Stimulated activated naive B cell treated with anti-CD40 and anti-IgM and Interleukin-4, amounts not matched to agents 10 μg/mL and 1 μg/mL and 100 μg/mL, for 72 hours (primary cell): ENCODE measurements around the gene NDUFA8.

Experiments used
- ATAC-seq, 2 donors: fragments of 150-1000 bp; cut with Tn5 transposase; replicated peaks; 2 replicates each; pipeline ENCODE4 v1.10.0; 2021; ENCODE audit warnings: moderate library complexity in 1 of 2
- DNase-seq: peaks from one replicate; pipeline ENCODE4 v3.0.0; 2021
- H3K27ac Mint-ChIP-seq: one replicate; pipeline ENCODE4 v1.8.0; 2022; ENCODE audit warnings: mild to moderate bottlenecking, mixed read lengths
- H3K27me3 Mint-ChIP-seq, 2 donors: one replicate each; pipeline ENCODE4 v1.8.0; 2022; ENCODE audit warnings: mixed read lengths in 2 of 2
- H3K36me3 Mint-ChIP-seq, 2 donors: one replicate each; pipeline ENCODE4 v1.8.0; 2022; ENCODE audit warnings: mixed read lengths in 2 of 2, mild to moderate bottlenecking in 1 of 2
- H3K4me1 Mint-ChIP-seq, 2 donors: one replicate each; pipeline ENCODE4 v1.8.0; 2022; ENCODE audit warnings: mixed read lengths in 2 of 2, mild to moderate bottlenecking in 1 of 2
- H3K4me3 Mint-ChIP-seq, 2 donors: one replicate each; pipeline ENCODE4 v1.8.0; 2022; ENCODE audit warnings: mild to moderate bottlenecking in 2 of 2, mixed read lengths in 2 of 2, moderate library complexity in 1 of 2
- H3K9me3 Mint-ChIP-seq, 2 donors: one replicate each; pipeline ENCODE4 v1.8.0; 2022; ENCODE audit warnings: mixed read lengths in 2 of 2, mild to moderate bottlenecking in 1 of 2

Gene NDUFA8

GRCh38 chr9:122138560-122139268, 20.9 kb downstream of the NDUFA8 start:
- H3K4me1 Mint-ChIP-seq = no peaks in the 10 kb centered on the region
- peaks cover 11 to 22% of the 10 kb centered on the region in 2 donors for H3K36me3 Mint-ChIP-seq
- no peak for DNase-seq
- no peak for ATAC-seq
- no peaks in the 10 kb centered on the region for H3K27me3 Mint-ChIP-seq
- no peak overlapping the region for H3K4me3 Mint-ChIP-seq
- H3K9me3 Mint-ChIP-seq = no peaks in the 10 kb centered on the region
- H3K27ac Mint-ChIP-seq = no peak overlapping the region

GRCh38 chr9:122135529-122135859, 24.1 kb downstream of the NDUFA8 start:
- Mint-ChIP-seq H3K9me3 (no peaks in the 10 kb centered on the region), H3K4me1 (no peaks in the 10 kb centered on the region), H3K36me3 (no peaks in the 10 kb centered on the region), H3K27me3 (peaks cover 20% of the 10 kb centered on the region in 2 donors), H3K27ac (no peak overlapping the region), H3K4me3 (no peak overlapping the region)
- ATAC-seq (no peak), DNase-seq (no peak)

GRCh38 chr9:122134822-122135528, 24.6 kb downstream of the NDUFA8 start:
- Mint-ChIP-seq H3K27ac (no peak overlapping the region), H3K4me1 (no peaks in the 10 kb centered on the region), H3K4me3 (no peak overlapping the region), H3K36me3 (no peaks in the 10 kb centered on the region), H3K27me3 (peaks cover 20 to 22% of the 10 kb centered on the region in 2 donors), H3K9me3 (no peaks in the 10 kb centered on the region)
- DNase-seq (no peak), ATAC-seq (no peak)

- Mint-ChIP-seq H3K27ac (no peak overlapping the region), H3K4me3 (no peak overlapping the region), H3K4me1 (no peaks in the 10 kb centered on the region), H3K36me3 (no peaks in the 10 kb centered on the region), H3K9me3 (no peaks in the 10 kb centered on the region), H3K27me3 (peaks cover 29 to 30% of the 10 kb centered on the region in 2 donors)
- ATAC-seq = no peak
- DNase-seq = no peak
These were observed 25.5 kb downstream of the NDUFA8 start for GRCh38 chr9:122133984-122134535.

- Mint-ChIP-seq H3K4me3 (no peak overlapping the region), H3K27ac (no peak overlapping the region), H3K36me3 (no peaks in the 10 kb centered on the region), H3K4me1 (no peaks in the 10 kb centered on the region), H3K27me3 (peaks cover 30% of the 10 kb centered on the region in 2 donors), H3K9me3 (no peaks in the 10 kb centered on the region)
- ATAC-seq = no peak
- no peak for DNase-seq
These were observed 26.2 kb downstream of the NDUFA8 start for GRCh38 chr9:122133263-122133983.

- DNase-seq = no peak
- Mint-ChIP-seq H3K4me3 (no peak overlapping the region), H3K36me3 (no peaks in the 10 kb centered on the region), H3K27ac (no peak overlapping the region), H3K27me3 (peaks cover 35% of the 10 kb centered on the region in 2 donors), H3K9me3 (no peaks in the 10 kb centered on the region), H3K4me1 (no peaks in the 10 kb centered on the region)
- ATAC-seq = no peak
These were observed 27.0 kb downstream of the NDUFA8 start for GRCh38 chr9:122132539-122132938.

- Mint-ChIP-seq H3K36me3 (no peaks in the 10 kb centered on the region), H3K27ac (no peak overlapping the region), H3K27me3 (peaks cover 43% of the 10 kb centered on the region in 2 donors), H3K4me3 (no peak overlapping the region), H3K4me1 (peaks cover under 1 to 3% of the 10 kb centered on the region in 2 donors), H3K9me3 (no peaks in the 10 kb centered on the region)
- ATAC-seq (no peak), DNase-seq (no peak)
These were observed 28.1 kb downstream of the NDUFA8 start for GRCh38 chr9:122131401-122132001.

- no peak overlapping the region for H3K4me3 Mint-ChIP-seq
- DNase-seq (no peak), ATAC-seq (no peak)
- peaks cover 50% of the 10 kb centered on the region in 2 donors for H3K27me3 Mint-ChIP-seq
- H3K4me1 Mint-ChIP-seq = peaks cover 7 to 9% of the 10 kb centered on the region in 2 donors
- no peaks in the 10 kb centered on the region for H3K36me3 Mint-ChIP-seq
- H3K27ac Mint-ChIP-seq = no peak overlapping the region
- H3K9me3 Mint-ChIP-seq = no peaks in the 10 kb centered on the region
These were observed 28.7 kb downstream of the NDUFA8 start for GRCh38 chr9:122130837-122131236.

GRCh38 chr9:122129969-122130368, 29.6 kb downstream of the NDUFA8 start:
- DNase-seq (no peak), ATAC-seq (no peak)
- Mint-ChIP-seq H3K36me3 (no peaks in the 10 kb centered on the region), H3K27ac (no peak overlapping the region), H3K27me3 (peaks cover 58 to 59% of the 10 kb centered on the region in 2 donors), H3K9me3 (no peaks in the 10 kb centered on the region), H3K4me3 (no peak overlapping the region), H3K4me1 (peaks cover 10 to 16% of the 10 kb centered on the region in 2 donors)

GRCh38 chr9:122128969-122129343, 30.6 kb downstream of the NDUFA8 start:
- Mint-ChIP-seq H3K4me1 (peaks cover 11 to 18% of the 10 kb centered on the region in 2 donors), H3K4me3 (no peak overlapping the region), H3K27ac (no peak overlapping the region), H3K9me3 (no peaks in the 10 kb centered on the region), H3K36me3 (no peaks in the 10 kb centered on the region), H3K27me3 (peaks cover 68 to 69% of the 10 kb centered on the region in 2 donors)
- no peak for ATAC-seq
- DNase-seq = no peak

GRCh38 chr9:122128007-122128968, 31.3 kb downstream of the NDUFA8 start:
- H3K4me3 Mint-ChIP-seq = no peak overlapping the region
- peaks cover 71% of the 10 kb centered on the region in 2 donors for H3K27me3 Mint-ChIP-seq

GRCh38 chr9:122127396-122127798, 32.2 kb downstream of the NDUFA8 start:
- ATAC-seq (no peak), DNase-seq (no peak)
- Mint-ChIP-seq H3K27ac (no peak overlapping the region), H3K27me3 (peaks cover 69 to 72% of the 10 kb centered on the region in 2 donors), H3K36me3 (no peaks in the 10 kb centered on the region), H3K4me1 (peaks cover 11 to 29% of the 10 kb centered on the region in 2 donors), H3K9me3 (no peaks in the 10 kb centered on the region), H3K4me3 (no peak overlapping the region)

More at GRCh38 chr9:122128007-122128968, 31.3 kb downstream of the NDUFA8 start:
- Mint-ChIP-seq H3K9me3 (no peaks in the 10 kb centered on the region), H3K4me1 (peaks cover 11 to 22% of the 10 kb centered on the region in 2 donors), H3K27ac (no peak overlapping the region), H3K36me3 (no peaks in the 10 kb centered on the region)
- DNase-seq (no peak), ATAC-seq (no peak)
